Measurements from ENCODE around the gene PIK3R3.
"Not testable (repeated sequence)": the region's sequence is repeated elsewhere in the genome, so short reads cannot be mapped to it uniquely, and the experiment has no call there.

PIK3R3 gene

DNA sequence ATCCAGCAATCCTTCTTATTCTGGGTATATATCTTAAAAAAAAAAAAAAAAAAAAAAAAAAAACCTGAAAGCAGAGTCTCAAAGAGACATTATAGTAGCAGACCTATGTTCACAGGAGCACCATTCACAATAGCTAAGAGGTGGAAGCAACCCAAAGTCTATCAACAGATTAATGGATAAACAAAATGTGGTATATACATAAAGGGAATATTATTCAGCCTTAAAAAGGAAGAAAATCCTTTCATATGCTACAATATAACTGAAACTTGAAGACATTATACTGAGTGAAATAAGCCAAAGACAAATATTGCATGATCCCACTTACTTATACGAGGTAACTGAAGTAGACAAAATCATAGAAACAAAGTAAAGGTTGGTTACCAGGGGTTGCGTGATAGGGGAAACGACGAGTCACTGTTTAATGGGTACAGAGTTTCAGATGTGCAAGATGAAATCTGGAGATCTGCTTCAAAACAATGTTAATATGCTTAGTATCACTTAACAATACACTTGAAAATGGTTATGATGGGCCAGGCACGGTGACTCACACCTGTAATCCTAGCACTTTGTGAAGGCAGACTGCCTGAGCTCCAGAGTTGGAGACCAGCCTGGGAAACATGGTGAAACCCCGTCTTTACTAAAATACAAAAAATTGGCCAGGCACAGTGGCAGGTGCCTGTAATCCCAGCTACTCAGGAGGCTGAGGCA, 29.5 kb downstream of the PIK3R3 start:
- DNase-seq = no peak

DNA sequence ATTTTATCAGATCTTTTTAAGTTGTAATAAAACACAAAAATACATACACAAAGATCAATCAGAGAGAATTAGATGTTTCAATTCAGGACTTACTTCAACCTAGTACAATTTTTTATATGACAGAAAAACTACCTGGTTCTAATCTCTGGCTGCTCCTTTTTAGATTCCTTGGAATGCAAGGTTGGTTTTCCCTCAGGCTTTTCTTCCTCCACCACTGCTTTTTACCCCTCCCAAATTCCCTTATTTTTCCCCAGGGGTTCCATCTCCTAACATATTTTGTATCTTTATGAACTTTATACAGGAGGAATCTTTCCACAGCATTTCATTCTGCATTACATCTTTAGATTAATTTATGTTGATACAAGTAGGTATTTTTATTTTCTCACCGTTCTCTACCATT, 33.2 kb downstream of the PIK3R3 start:
- DNase-seq = no peak

DNA sequence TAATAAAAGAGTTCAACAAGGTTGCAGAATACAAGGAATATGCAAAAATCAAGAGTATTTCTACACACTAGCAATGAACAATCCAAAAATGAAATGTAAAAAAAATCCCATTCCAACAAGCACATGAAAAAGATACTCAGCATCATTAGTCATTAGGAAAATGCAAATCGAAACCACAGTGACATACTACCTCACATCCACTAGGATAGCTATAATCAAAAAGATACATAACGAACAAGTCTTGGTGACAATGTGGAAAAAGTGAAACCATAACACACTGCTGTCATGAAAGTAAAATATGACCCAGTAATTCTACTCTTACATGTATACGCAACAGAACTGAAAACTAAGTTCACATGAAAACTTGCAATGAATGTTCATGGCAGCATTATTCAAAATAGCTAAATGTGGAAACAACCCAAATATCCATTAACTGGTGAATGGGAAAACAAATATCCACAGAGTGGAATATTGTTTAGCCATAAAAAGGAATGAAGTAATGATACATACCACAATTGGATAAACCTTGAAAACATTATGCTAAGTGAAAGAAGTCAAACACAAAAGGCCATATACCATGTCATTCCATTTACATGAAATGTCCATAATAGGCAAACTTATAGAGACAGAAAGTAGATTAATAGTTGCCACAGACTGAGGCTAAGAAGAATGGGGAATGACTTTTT, 34.3 kb downstream of the PIK3R3 start:
- no peak for DNase-seq

DNA sequence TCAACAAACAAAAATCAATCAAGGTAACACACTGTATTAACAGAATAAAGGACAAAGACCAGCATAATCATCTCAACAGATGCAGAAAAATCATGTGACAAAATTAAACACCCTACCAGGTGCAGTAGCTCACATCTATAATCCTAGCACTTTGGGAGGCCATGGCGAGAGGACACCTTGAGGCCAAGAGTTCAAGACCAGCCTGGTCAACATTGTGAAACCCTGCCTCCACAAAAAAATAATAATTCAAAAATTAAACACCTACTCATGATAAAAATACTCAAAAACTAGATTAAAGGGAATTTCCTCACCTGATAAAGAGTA, 35.3 kb downstream of the PIK3R3 start:
- no peak for DNase-seq

DNA sequence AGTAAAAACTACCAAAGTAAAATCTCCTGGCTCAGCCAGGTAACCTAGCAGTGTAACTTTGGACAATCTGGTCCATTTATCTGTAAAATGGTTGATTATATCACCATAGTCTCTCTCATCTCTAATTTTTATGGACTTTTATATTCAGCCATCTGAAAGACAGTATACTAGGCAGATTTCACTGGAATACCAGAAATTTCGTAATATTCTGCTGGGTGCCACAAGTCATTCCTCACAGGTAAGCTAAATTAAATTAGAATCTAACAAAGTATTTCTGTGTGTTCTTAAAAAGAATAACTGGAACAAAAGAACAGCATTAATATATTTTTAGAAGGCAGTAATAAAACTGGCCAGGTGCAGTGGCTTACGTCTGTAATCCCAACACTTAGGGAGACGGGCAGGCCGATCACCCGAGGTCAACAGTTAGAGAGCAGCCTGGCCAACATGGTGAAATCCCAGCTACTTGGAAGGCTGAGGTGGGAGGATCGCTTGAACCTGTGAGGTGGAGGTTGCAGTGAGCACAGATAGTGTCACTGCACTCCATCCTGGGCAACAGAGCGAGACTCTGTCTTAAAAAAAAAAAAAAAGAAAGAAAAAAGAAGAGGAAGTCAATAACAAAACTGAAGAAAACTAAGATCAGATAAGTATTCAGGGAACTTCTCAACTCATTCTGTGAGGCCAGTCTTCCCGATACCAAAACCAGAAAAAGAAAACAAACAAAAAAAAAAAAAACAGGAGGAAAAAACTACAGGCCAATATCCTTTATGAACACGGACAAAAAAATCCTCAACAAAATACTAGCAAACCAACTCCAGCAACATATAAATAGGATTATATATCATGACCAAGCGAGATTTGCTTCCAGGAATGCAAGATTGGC, 35.9 kb downstream of the PIK3R3 start:
- no peak for DNase-seq

DNA sequence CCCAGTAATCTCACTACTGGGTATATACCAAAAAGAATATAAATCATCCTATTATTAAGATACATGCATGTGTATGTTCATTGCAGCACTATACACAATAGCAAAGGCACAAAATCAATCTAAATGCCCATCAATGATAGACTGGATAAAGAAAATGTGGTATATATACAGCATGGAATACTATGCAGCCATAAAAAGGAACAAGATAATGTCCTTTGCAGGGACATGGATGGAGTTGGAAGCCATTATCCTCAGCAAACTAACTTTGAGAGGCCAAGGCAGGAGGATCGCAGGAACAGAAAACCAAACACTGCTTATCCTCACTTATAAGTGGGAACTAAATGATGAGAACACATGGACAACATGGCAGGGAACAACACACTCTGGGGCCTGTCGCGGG, 37.3 kb downstream of the PIK3R3 start:
- DNase-seq = not testable (repeated sequence)

DNA sequence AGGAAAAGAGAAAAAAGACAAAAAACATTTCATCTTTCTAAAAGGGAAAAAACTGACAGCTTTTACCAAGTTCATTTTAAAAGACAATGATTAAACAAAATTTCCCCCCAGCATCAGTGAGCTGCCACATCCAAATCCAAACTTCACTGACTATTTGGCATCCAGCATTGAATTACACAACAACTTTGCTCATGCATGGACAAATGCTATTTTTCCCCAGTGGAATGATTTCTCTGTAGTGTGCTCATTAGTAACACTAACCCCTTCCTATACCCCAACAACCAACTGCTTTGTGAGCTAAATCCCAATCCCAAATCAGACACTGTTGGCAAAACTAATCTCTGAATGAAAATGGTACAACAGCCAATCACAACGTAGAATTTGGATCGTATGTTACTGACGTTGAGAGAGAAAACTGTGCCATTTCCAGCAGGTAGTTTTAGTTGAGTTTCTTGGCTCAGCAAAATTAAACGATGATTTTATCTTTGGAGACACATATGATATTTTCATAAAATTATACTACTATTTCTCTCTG, 37.9 kb downstream of the PIK3R3 start:
- no peak for DNase-seq

DNA sequence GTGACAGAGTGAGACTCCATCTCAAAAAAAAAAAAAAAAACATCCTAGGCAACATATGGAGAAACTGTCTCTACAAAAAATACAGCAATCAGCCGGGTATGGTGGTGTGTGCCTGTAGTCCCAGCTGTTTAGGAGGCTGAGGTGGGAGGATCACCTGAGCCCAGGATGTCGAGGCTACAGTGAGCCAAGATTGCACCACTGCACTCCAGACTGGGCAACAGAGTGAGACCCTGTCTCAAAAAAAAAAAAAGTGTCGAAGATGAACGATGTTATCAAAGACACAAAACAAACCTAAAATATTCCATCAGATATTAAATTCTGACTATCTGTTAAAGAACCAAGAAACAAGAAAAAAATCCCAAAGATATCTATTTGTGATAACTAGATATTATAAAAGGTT, 38.6 kb downstream of the PIK3R3 start:
- DNase-seq = not testable (repeated sequence)

DNA sequence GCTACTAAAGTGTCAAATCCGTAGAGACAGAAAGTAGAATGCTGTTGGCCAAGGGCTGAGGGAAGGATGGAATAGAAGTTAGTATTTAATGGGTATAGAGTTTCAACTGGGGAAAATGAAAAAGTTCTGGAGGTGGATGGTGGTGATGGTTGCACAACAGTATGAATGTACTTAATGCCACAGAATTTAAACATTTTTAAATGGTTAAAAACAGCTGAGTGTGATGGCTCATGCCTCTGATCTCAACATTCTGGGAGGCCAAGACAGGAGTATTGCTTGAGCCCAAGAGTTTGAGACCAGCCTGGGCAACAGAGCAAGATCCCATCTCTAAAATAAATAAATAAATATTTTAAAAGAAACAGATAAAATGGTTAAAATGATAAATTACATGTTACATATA, 44.5 kb downstream of the PIK3R3 start:
- DNase-seq = no peak

DNA sequence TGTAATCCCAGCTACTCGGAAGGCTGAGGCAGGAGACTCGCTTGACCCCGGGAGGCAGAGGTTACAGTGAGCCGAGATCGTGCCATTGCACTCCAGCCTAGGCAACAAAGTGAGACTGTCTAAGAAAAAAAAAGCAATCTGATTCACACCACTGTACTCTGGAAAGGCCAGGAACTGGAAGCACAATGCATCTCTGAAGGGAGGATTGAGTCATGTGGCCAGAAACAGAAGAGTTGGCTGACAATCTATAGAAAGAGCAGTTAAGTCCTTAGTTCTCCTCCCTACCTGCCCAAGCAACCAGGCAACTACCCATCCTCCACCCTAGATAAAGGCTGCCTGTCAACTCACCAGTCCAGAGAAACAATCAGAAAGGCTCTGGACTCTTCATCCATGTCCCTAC, 45.9 kb downstream of the PIK3R3 start:
- no peak for DNase-seq

DNA sequence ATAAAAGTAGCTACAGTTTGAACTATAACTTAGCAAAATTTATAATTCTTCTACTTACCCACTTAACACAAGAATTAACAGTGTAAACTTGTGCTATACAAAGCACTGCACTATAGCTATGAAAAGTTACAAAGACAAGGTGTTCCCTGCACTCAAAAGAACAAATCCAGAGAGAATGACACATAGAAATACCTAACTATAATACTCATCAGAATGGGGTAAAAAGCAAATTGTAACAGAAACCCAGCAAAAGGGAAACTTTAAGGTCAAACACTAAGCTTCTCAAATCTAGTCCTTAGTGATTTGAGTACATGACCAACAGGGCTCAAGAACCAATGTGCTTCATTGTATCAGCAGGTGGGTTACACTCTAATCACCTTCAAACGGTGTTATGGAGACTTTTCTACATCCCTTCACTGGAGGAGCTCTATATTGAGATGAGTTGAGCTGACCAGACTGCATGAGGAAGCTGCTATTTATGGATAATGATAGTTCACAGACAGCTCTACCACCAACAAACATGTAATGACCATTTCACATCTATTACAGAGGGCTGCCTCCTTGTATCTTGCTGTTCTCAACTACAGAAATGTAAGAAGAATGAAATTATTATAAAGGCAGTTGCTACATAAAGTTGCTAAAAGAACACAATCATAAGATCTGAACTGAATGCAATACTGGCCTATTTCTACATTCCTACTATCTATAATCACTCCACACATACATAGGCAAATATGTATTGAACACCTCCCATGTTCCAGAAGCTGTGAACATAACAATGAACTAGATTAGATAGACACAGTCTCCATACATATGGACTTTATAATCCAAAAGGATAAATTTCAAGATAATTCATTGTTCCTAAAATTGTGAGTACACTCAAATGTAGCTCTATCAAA, 47.6 kb downstream of the PIK3R3 start:
- DNase-seq = peak; percentile 30

DNA sequence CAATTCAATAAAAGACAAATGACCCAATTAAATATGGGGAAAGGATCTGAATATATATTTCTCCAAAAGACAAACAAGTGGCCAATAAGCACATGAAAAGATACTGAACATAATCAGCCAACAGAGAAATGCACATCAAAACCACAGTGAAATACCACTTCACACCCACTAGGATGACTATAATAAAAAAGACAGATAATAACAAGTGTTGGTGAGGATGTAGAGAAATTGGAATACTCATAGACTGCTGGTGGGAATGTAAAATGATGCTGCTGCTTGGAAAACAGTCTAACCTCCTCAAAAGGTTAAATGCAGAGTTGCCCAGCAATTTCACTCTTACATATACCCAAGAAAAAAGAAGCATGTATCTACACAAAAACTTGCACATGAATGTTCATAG, 48.9 kb downstream of the PIK3R3 start:
- no peak for DNase-seq

DNA sequence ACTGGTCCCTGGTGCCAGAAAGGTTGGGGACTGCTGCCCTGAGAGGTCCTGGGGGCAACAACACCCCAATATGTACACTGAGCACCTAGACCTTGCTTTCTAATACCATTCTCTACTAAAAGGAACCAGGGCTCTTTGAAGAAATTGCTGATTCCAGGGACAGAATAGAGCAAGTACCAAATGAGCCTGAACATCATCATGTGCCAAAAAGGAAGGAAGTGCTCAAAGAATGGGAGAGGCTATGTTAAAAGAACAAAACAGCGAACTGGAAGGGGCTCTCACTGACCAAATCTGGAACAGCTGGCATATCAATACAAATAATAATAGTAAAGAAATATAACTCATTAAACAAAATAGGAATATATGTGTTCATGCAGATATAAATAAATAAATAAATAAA, 50.8 kb downstream of the PIK3R3 start:
- no peak for DNase-seq

DNA sequence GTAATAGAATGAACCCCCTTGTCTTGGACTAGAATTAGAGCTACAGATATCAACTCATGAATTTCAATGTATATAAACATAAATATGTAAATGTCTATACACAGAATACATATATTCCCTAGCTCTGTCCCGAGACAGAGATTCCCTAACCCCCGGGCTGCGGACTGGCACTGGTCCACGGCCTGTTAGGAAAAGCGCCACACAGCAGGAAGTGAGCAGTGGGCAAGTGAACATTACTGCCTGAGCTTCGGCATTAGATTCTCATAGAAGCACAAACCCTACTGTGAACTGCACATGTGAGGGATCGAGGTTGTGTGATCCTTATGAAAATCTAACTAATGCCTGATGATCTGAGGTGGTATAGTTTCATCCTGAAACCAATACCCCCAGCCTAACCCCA, 51.2 kb downstream of the PIK3R3 start:
- DNase-seq = no peak

DNA sequence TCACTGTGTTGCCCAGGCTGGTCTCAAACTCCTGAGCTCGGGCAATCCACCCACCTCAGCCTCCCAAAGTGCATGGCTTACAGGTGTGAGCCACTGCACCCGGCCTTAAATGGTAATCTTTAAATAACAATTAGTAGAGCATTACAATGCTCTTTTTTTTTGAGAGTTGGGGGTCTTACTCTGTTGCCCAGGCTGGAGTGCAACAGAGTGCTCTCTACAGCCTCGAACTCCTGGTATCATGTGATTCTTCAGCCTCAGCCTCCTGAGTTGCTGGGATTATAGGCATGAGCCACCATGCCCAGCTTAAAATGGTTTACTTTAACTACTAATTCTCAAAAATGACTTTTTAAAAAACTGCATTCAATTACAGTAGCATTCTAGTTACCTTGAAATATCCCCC, 52.2 kb downstream of the PIK3R3 start:
- no peak for DNase-seq

DNA sequence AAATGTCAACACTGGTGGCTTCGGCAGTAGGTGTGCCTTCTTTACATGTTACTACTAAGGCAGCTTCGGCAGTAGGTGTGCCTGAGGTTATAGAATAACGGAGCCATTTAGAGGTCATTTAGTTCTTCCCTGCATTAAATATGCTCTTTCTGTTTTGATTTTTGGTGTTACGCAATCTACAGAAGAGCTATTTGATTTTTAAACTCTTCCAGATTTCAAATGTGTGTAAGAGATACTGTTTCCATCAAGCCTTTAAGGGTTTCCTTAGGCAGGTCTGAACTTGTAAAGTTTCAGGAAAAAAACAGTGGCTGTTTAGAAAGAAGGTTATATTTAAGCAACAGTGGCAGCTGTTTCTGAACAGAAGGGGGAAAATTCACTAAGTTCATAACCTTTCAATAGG, 54.8 kb downstream of the PIK3R3 start:
- DNase-seq = no peak

DNA sequence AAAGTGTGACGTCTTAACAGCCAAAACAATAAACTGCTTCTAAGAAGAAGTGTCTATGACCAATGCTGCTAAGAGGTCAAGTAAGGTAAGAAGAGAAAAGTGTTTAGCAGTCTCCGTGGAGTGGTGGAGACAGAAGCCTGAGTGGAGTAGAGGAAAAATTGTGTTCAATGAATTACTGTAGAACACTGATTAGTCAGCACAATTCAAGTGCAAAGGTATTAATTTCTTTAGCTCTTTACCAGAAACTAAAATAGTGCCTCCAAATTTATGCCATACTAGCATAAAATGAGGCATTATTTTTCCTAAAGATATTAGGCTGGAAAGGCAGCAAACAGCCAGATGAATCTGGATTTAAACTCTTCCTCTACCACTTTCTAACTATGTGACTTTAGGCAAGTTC, 56.1 kb downstream of the PIK3R3 start:
- DNase-seq = no peak

DNA sequence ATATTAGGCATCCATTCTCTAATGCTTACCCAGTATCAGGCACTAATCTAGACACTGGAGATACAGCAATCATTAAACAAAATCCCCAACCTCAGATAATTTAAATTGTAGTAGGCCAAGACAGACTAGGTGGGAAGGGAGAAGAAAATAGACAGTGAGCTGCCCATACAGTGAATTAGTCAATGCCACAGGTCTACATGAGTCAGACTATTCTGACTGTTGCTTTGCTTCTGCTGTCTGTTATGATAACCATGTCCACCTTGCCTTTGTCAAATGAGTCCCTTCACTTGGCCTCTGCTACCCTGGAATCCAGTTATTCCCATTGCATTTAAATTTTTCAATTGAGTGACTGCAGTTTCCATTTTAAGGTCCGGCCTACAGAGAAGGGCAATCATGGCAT, 59.5 kb downstream of the PIK3R3 start:
- DNase-seq = no peak

DNA sequence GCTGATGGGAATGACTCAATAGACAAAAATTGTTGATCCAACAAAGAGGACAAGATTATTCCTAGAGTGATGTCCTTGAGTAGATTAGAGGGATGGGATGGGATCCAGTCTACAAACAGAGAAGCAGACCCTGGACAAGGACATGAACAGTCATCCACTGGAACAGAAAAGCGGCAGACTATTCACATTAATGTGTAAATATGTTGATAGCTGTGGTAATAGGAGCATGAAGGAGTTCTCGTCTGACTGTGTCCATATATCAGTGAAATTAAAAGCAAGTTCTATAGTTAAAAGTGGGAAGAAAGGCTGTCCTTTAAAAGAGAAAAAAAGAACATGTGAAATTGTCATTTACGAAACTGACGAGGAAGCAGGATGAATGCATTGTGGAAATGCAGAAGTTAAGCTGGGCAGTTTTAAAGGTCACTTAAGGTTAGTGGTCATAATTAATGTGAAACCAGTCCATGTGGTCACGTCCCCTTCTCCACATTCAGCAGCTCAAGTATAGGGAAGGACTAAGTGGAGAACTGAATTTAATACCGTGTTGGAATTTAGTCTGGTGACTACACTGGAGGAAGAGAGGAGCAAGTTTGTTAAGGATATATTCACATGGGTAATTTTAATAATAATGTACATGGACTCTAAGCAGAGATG, 62.1 kb downstream of the PIK3R3 start:
- no peak for DNase-seq

DNA sequence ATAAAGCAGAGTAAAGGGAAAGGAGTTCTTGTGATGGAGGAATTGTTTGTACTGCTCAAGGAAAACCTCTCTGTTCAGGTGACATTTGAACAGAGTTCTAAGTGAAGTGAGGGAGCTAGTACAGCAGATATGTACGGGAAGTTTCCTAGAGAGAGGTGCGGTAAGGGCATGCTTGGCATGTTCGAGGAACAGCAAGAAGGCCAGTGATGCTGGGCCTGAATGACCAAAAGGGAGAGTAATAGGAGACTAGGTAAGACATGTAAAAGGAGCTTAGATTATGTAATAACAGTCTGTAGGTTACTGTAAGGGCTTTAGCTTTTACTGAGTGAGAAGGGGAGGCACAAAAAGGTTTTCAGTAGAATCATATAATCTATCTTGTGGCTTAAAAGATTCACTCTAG, 63.9 kb downstream of the PIK3R3 start:
- DNase-seq = no peak

DNA sequence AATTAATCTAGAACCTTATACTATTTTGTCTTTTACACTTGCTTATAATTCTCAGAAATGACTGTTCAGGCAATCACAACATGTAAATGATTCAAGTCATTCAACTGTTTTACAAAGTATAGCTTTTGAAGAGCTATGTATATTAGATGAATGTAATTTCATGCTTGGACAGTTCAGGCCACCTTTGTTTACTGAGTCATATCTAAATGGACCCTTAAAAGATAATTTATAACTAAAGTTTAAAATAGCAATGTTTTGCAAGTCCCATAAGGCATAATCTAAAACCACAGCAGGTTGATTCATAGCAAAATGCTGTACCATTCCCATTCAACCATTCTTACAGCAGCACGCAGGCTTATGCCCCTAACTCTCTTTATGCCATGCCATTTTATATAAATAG, 64.8 kb downstream of the PIK3R3 start:
- no peak for DNase-seq

DNA sequence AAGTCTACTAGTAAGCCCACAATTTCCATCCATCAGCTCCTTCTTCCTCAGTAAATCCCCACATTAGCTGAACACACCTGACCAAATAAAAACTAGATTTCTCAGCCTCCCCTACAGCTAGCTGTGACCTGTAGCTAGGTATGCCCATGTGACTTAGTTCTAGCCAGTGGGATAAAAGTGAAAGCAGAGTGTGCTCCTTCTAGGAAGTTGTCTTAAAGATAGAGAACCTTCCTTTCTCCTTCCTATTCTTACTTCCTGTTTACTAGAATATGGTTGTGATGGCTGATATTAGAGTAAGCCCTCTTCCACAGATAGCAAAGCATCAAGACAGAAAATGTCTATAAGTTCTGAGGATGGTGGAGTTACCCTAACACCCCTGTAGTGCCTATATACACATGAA, 67.0 kb downstream of the PIK3R3 start:
- DNase-seq = no peak

Data from fibroblast of skin of back (primary cell).